GM04504 (cell line): ENCODE measurements around the gene CISTR.
A peak's percentile ranks its signal among the peaks of the same experiment; 100 is the strongest.
"Not testable (repeated sequence)": the region's sequence is repeated elsewhere in the genome, so short reads cannot be mapped to it uniquely, and the experiment has no call there.

Experiments used
- DNase-seq: peaks from one replicate; pipeline ENCODE4 v3.0.0-alpha.2; 2012; ENCODE audit warnings: low read depth

Gene CISTR

GRCh38 chr12:53718567-53718966 is 33.2 kb downstream of the CISTR start:
- not testable (repeated sequence) for DNase-seq

- no peak for DNase-seq
Observed at GRCh38 chr12:53717319-53717718, 34.5 kb downstream of the CISTR start.

GRCh38 chr12:53714004-53714403 is 37.8 kb downstream of the CISTR start:
- no peak for DNase-seq

GRCh38 chr12:53713516-53713915 is 38.3 kb downstream of the CISTR start:
- DNase-seq, result no peak

GRCh38 chr12:53712059-53712643 is 39.6 kb downstream of the CISTR start:
- DNase-seq, result no peak

- no peak for DNase-seq
Observed at GRCh38 chr12:53710091-53710490, 41.7 kb downstream of the CISTR start.

GRCh38 chr12:53709671-53710070 is 42.1 kb downstream of the CISTR start:
- DNase-seq, result no peak

- no peak for DNase-seq
Observed at GRCh38 chr12:53706080-53706479, 45.7 kb downstream of the CISTR start.

- DNase-seq, result no peak
Observed at GRCh38 chr12:53703756-53704155, 48.0 kb downstream of the CISTR start.

GRCh38 chr12:53701518-53702264 is 50.1 kb downstream of the CISTR start:
- DNase-seq, result peak; percentile 44

- DNase-seq, result no peak
Observed at GRCh38 chr12:53700567-53700966, 51.2 kb downstream of the CISTR start.

- DNase-seq, result no peak
Observed at GRCh38 chr12:53699678-53700025, 52.1 kb downstream of the CISTR start.

- no peak for DNase-seq
Observed at GRCh38 chr12:53698948-53699677, 52.7 kb downstream of the CISTR start.

GRCh38 chr12:53696655-53697331 is 55.0 kb downstream of the CISTR start:
- no peak for DNase-seq
